Fibroblast of the aortic adventitia (primary cell): Measurements from ENCODE around the gene ZBTB48. TPM values are rescaled to one million over a fixed set of nuclear protein-coding genes. Genes with fewer than 3 reads are reported as not detected.

Source experiments
- DNase-seq: peaks from one replicate; pipeline ENCODE4 v3.0.0-alpha.2; 2010; ENCODE audit warnings: low read depth
- H3K4me3 ChIP-seq: 2 replicates; pipeline ENCODE4 v1.5.1; 2011; ENCODE audit warnings: low read depth, mild to moderate bottlenecking, control low read depth, low read length, moderate library complexity
- total RNA-seq: library from RNA; depleted of rRNA; stranded (reverse); fragments of >200 nt; gene quantifications from 2 replicates; pipeline ENCODE4 v1.2.3, GENCODE V29; 2012; ENCODE audit warnings: low replicate concordance
- TF ChIP-seq, protein P1 (sequence below): IDR thresholded peaks from 2 replicates; pipeline ENCODE4 v1.5.1; 2011; ENCODE audit warnings: mild to moderate bottlenecking, low read length, control low read depth, inconsistent platforms; ENCODE audit not compliant: insufficient read depth

Gene ZBTB48
- total RNA-seq, 1 donor: 7.7 TPM

GRCh38 chr1:6586404-6586816, 6.6 kb downstream of the ZBTB48 start:
- no peak for DNase-seq
- TF ChIP-seq, protein P1, sequence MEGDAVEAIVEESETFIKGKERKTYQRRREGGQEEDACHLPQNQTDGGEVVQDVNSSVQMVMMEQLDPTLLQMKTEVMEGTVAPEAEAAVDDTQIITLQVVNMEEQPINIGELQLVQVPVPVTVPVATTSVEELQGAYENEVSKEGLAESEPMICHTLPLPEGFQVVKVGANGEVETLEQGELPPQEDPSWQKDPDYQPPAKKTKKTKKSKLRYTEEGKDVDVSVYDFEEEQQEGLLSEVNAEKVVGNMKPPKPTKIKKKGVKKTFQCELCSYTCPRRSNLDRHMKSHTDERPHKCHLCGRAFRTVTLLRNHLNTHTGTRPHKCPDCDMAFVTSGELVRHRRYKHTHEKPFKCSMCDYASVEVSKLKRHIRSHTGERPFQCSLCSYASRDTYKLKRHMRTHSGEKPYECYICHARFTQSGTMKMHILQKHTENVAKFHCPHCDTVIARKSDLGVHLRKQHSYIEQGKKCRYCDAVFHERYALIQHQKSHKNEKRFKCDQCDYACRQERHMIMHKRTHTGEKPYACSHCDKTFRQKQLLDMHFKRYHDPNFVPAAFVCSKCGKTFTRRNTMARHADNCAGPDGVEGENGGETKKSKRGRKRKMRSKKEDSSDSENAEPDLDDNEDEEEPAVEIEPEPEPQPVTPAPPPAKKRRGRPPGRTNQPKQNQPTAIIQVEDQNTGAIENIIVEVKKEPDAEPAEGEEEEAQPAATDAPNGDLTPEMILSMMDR: no peak

DNA sequence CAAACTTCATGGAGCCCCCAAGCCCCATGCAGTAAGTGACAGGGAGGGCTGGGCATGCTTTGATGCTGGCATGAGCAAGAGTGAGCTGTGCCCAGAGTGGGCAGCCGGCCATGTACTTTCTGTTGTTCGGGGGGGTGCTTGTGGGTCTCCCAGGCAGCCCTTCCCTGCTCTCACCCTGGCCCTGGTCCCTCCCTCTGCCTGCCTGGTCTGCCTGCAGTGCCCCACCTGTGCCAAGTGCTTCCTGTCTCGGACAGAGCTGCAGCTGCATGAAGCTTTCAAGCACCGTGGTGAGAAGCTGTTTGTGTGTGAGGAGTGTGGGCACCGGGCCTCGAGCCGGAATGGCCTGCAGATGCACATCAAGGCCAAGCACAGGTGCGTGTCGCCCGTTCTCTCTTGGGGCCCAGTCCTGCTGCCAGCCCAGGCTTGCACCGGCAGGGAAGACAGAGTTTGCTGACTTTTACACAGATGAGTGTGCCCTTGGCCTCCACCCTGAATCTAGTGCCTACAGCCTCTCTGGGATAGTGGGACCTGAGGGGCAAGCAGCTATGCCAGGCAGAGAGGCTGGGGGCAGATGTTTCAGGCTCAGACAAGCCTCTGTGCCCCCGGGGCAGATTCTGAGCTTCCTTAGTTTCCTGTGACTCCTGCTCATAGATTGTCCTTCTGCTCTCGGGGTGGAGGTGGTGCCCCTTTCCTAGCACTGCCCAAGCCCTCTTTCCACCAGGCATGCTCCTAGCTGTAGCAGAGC, 7.6 kb downstream of the ZBTB48 start:
- DNase-seq: no peak
- TF ChIP-seq, protein P1: no peak
- H3K4me3 ChIP-seq: no peak overlapping the region

More at GRCh38 chr1:6586404-6586816, 6.6 kb downstream of the ZBTB48 start:
- H3K4me3 ChIP-seq: no peak overlapping the region

DNA sequence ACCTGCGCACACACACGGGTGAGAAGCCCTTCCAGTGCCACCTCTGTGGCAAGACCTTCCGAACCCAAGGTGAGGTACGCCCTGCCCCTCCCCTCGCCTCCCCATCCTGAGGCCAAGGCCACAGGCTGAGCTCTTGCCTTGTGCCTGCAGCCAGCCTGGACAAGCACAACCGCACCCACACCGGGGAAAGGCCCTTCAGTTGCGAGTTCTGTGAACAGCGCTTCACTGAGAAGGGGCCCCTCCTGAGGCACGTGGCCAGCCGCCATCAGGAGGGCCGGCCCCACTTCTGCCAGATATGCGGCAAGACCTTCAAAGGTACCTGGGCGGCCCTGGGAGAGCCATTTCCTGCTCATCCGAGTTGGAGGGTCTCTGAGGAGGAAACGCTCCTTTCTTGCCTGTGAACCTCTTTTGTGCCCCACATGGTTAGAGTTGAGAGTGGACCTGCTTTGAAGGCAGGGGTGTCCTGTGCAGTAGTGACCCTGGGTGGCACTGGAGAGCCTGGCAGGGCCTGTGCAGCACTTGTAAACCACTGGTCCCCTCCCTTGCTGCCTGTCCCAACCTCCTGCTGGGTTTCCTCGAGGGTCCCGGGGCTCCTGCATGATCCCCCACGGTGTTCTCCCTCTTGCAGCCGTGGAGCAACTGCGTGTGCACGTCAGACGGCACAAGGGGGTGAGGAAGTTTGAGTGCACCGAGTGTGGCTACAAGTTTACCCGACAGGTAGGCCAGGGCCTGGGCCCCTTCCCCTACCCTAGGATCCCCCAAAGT, 8.5 kb downstream of the ZBTB48 start:
- DNase-seq: no peak
- H3K4me3 ChIP-seq: no peak overlapping the region
- TF ChIP-seq, protein P1: no peak

- no peak for DNase-seq
- no peak overlapping the region for H3K4me3 ChIP-seq
- TF ChIP-seq, protein P1: no peak
Observed at GRCh38 chr1:6588893-6589520, 9.2 kb downstream of the ZBTB48 start.

DNA sequence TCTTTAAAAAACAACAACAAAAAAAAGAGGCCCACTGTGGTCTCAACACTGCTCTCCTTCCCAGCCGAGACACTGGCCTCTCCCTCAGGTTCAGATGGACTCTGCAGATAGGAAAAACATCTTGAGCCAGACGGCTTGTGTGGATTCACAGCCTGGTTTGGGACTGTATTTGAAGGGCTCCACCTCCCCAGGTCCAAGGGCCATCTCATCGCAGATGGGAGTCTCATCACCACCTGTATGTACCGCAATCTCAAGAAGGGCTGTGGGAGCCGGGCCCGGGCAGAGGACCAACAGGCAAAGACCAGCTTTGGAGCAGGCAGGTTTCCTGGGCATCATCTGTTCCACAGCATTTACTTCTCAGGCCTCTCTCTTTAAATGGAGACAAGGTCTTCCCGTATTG, 10.3 kb downstream of the ZBTB48 start:
- no peak for DNase-seq
- no peak overlapping the region for H3K4me3 ChIP-seq
- TF ChIP-seq, protein P1: no peak

DNA sequence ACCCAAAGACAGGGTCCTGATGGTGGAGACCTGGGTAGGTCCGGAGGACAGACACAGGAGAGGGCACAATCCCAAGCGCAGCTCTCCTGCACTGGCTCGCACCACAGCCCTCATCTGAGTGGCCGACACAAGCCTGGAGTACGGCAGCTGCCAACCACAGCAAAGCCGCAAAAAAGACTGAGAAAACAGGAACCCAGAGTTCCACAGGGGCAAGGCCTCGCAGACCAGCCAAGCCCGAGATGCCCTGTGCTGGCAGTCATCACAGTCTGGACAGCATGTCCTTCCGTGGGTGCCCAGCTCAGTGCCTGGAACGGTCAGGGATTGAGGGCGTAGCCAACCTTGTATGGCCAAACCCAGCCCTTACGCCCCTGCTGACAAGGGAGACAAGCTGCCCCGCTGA, 11.4 kb downstream of the ZBTB48 start:
- H3K4me3 ChIP-seq: no peak overlapping the region
- TF ChIP-seq, protein P1: no peak
- no peak for DNase-seq
